GM18858 (cell line): ENCODE measurements around the gene CAMK2G.

Experiments used
- ATAC-seq: cut with Tn5 transposase; IDR thresholded peaks from one replicate; pipeline ENCODE4 v1.9.1; 2021; ENCODE audit not compliant: unreplicated experiment

The CAMK2G gene

GRCh38 chr10:73779539-73780197 is 94.7 kb downstream of the CAMK2G start:
- no peak for ATAC-seq

DNA sequence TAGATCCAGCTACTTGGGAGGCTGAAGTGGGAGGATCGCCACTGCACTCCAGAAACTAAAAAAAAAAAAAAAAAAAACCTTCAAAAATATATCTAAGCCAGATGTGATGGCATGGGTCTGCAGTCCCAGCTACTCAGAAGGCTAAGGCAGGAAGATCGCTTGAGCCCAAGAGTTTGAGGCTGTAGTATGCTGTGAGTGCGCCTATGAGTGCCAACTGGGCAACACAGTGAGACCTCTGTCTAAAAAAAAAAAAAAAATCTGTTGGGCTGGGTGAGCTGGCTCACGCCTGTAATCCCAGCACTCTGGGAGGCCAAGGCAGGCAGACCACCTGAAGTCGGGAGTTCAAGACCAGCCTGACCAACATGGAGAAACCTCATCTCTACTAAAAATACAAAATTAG is 95.3 kb downstream of the CAMK2G start:
- ATAC-seq, result no peak

- ATAC-seq, result no peak
These were observed 99.7 kb downstream of the CAMK2G start for GRCh38 chr10:73774637-73775036.

DNA sequence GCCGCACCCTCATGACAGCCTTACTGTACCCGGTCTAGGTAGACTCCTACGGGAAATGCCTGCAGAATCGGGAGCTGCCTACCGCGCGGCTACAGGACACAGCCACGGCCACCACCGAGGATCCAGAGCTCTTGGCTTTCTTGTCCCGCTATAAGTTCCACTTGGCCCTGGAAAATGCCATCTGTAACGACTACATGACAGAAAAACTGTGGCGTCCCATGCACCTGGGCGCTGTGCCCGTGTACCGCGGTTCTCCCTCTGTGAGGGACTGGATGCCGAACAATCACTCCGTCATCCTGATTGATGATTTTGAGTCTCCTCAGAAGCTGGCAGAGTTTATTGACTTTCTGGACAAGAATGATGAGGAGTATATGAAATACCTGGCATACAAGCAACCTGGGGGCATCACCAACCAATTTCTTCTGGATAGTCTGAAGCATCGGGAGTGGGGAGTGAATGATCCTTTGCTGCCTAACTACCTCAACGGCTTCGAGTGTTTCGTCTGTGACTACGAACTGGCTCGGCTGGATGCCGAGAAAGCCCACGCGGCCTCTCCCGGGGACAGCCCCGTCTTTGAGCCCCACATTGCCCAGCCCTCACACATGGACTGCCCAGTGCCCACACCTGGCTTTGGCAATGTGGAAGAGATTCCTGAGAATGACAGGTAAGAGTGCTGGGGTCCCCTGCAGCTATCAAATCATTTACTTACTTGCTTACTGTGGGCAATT is 101.0 kb downstream of the CAMK2G start:
- ATAC-seq, result no peak

GRCh38 chr10:73772281-73773151 is 101.8 kb downstream of the CAMK2G start:
- ATAC-seq, result peak; percentile 40

DNA sequence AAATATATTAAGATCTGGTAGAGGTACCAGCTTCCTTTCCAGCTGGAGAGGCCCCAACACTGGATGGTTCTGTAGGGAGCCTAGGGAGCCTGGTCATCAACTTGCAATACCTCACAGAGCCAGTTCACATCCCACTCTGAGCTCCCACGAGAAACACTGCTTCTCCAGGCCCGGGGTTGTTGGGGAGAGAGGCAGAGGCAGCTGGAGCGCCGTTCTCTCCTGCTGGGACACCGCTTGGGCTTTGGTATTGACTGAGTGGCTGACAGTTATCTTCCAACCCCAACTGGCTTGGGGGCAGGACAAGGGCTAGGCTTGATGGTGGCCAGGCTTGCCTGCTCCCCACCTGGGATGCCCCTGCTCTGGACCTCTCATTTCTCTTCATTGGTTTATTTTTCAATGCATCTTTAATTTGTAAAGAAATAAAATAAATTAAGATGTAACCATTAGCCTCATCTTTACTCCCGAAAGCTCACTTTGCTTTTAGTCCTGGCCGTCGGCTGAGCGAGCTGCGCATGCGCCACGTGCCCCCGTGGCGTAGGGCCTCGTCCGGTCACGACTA is 102.6 kb downstream of the CAMK2G start:
- ATAC-seq, result no peak

GRCh38 chr10:73769396-73769795 is 105.0 kb downstream of the CAMK2G start:
- ATAC-seq, result no peak

- ATAC-seq, result no peak
These were observed 105.5 kb downstream of the CAMK2G start for GRCh38 chr10:73768881-73769280.

GRCh38 chr10:73765066-73765465 is 109.3 kb downstream of the CAMK2G start:
- ATAC-seq, result no peak

DNA sequence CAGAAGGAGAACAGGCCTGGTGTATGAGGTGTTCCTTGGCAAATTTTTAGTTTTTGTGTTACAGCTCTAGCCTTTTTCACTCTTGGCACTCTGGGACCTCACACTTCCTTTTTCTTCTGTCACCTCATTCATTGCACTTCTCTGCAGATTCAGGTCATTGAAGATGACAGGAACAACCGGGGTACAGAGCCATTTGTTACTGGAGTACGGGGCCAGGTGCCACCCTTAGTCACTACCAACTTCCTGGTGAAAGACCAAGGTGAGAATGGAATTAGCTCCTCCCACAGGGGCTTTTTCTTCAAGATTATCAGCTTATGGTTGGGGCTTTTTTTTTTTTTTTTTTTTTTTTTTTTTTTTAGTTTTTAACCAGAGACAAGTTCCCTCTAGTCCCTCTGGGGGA is 111.0 kb downstream of the CAMK2G start:
- ATAC-seq, result no peak

- ATAC-seq, result no peak
These were observed 111.4 kb downstream of the CAMK2G start for GRCh38 chr10:73762915-73763314.
